Measurements from ENCODE around the gene PSMD12.

Gene PSMD12

DNA sequence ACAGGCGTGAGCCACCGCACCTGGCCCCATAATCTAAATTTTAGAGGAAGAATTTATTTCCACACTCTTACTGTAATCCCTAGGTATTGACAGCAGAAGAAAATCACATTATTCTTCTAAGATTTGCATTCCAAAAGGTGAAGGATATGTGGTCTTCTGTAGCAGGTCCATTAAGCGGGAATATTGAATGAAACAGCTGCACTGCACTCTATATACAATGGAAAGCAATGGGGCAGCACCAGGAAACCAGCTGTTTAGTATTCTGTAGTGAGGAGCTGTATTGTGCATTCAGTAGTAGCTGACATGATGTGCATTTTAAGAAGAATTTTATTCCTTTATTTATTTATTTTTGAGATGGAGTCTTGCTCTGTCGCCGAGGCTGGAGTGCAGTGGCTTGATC lies 49.6 kb downstream of the PSMD12 start:
- no peaks in the 10 kb centered on the region for H3K79me2 ChIP-seq (ENCODE audit: insufficient read depth, low read length)
- H3K36me3 ChIP-seq (ENCODE audit: low read length) = no peaks in the 10 kb centered on the region
- no peaks in the 10 kb centered on the region for H4K20me1 ChIP-seq (ENCODE audit: low read depth, low read length)
- no peak overlapping the region for H3K27ac ChIP-seq (ENCODE audit: low read depth, low read length)
- no peaks in the 10 kb centered on the region for H3K9me3 ChIP-seq (ENCODE audit: insufficient read depth, low read length)
- TF ChIP-seq EZH2phosphoT487 (conservative IDR thresholded peaks at IDR 0.05; ENCODE audit: low read length) (no peak), CTCF (IDR thresholded peaks at IDR 0.05; ENCODE audit: insufficient read depth, low read length, poor library complexity, severe bottlenecking) (no peak)
- no peak overlapping the region for H3K9ac ChIP-seq (ENCODE audit: low read length)
- no peaks in the 10 kb centered on the region for H3K9me2 ChIP-seq (replicated peaks; ENCODE audit: insufficient read depth, low read length)
- no peak overlapping the region for H2AFZ ChIP-seq (ENCODE audit: low read depth, low read length, severe bottlenecking)
- no peak overlapping the region for H3K4me3 ChIP-seq (ENCODE audit: insufficient read depth, low read length, poor library complexity, severe bottlenecking)
- H3K27me3 ChIP-seq (ENCODE audit: low read length) = no peaks in the 10 kb centered on the region
- no peak overlapping the region for H3K4me2 ChIP-seq (ENCODE audit: low read depth, low read length, poor library complexity, severe bottlenecking)
- no peaks in the 10 kb centered on the region for H3F3A ChIP-seq (ENCODE audit: insufficient read depth)

- Histone ChIP-seq H3K9ac (ENCODE audit: low read length) (no peak overlapping the region), H3K79me2 (ENCODE audit: insufficient read depth, low read length) (no peaks in the 10 kb centered on the region), H3K36me3 (ENCODE audit: low read length) (no peaks in the 10 kb centered on the region), H2AFZ (ENCODE audit: low read depth, low read length, severe bottlenecking) (no peak overlapping the region), H3K4me2 (ENCODE audit: low read depth, low read length, poor library complexity, severe bottlenecking) (no peak overlapping the region), H3K9me2 (replicated peaks; ENCODE audit: insufficient read depth, low read length) (no peaks in the 10 kb centered on the region), H3K4me3 (ENCODE audit: insufficient read depth, low read length, poor library complexity, severe bottlenecking) (no peak overlapping the region), H3F3A (ENCODE audit: insufficient read depth) (no peaks in the 10 kb centered on the region), H4K20me1 (ENCODE audit: low read depth, low read length) (no peaks in the 10 kb centered on the region), H3K9me3 (ENCODE audit: insufficient read depth, low read length) (no peaks in the 10 kb centered on the region), H3K27me3 (ENCODE audit: low read length) (no peaks in the 10 kb centered on the region), H3K27ac (ENCODE audit: low read depth, low read length) (no peak overlapping the region)
- no peak for TF ChIP-seq CTCF (IDR thresholded peaks at IDR 0.05; ENCODE audit: insufficient read depth, low read length, poor library complexity, severe bottlenecking)
- no peak for TF ChIP-seq EZH2phosphoT487 (conservative IDR thresholded peaks at IDR 0.05; ENCODE audit: low read length)
These were observed 50.5 kb downstream of the PSMD12 start for GRCh38 chr17:67315865-67316264.

- TF ChIP-seq EZH2phosphoT487 (conservative IDR thresholded peaks at IDR 0.05; ENCODE audit: low read length) = no peak
- TF ChIP-seq CTCF (IDR thresholded peaks at IDR 0.05; ENCODE audit: insufficient read depth, low read length, poor library complexity, severe bottlenecking) = no peak
These were observed 54.1 kb downstream of the PSMD12 start for GRCh38 chr17:67312265-67312664.

More at GRCh38 chr17:67312265-67312664, 54.1 kb downstream of the PSMD12 start:
- H3K9ac ChIP-seq (ENCODE audit: low read length) = no peak overlapping the region
- H3K9me2 ChIP-seq (replicated peaks; ENCODE audit: insufficient read depth, low read length) = no peaks in the 10 kb centered on the region
- H4K20me1 ChIP-seq (ENCODE audit: low read depth, low read length) = no peaks in the 10 kb centered on the region
- H3K9me3 ChIP-seq (ENCODE audit: insufficient read depth, low read length) = peaks cover 4% of the 10 kb centered on the region; the same call in 1 of the 2 replicates
- no peaks in the 10 kb centered on the region; the same call in 1 of the 2 replicates for H3F3A ChIP-seq (ENCODE audit: insufficient read depth)
- no peak overlapping the region for H3K4me3 ChIP-seq (ENCODE audit: insufficient read depth, low read length, poor library complexity, severe bottlenecking)
- no peaks in the 10 kb centered on the region for H3K27me3 ChIP-seq (ENCODE audit: low read length)
- no peak overlapping the region for H3K27ac ChIP-seq (ENCODE audit: low read depth, low read length)
- H3K4me2 ChIP-seq (ENCODE audit: low read depth, low read length, poor library complexity, severe bottlenecking) = no peak overlapping the region
- H2AFZ ChIP-seq (ENCODE audit: low read depth, low read length, severe bottlenecking) = no peak overlapping the region
- no peaks in the 10 kb centered on the region for H3K36me3 ChIP-seq (ENCODE audit: low read length)
- no peaks in the 10 kb centered on the region for H3K79me2 ChIP-seq (ENCODE audit: insufficient read depth, low read length)
